GM12872 (cell line): ENCODE results near the gene TTLL5.

Source experiments
- CTCF ChIP-seq: IDR thresholded peaks from 3 replicates; pipeline ENCODE4 v1.5.1; 2011; ENCODE audit warnings: low read depth, mild to moderate bottlenecking, low read length, moderate library complexity; ENCODE audit not compliant: insufficient read depth

The TTLL5 gene

DNA sequence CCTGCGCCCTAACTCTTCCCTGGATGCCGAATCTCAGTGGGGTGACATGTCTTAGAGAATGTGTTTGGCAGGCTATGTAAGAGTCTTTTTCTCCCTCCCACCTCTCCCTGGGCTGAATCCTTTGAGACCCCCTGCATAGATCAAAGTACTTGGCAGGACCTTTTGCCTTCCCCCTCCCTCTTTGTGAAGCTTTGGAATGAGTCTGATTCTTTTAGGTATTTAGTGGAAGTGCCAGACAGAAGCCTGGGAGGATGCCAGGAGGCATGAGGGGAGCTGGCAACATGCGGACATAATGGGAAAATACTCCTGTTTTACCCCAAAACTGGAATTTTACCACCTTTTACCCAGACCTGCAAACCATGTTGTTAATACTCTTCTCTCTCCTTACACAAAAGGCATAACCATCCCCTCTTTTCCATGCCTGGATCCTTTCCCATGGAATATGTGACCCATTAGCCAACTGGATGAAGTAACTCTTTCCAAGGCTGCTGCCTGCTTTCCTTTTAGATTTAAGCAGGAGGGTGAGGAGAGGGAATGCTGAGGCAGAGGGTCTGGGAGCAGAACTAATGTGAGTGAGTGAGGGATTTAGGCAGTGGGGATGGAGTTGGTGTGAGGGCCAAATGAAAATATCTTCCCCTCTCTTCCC is 41.7 kb downstream of the TTLL5 start:
- TF ChIP-seq CTCF: no peak

DNA sequence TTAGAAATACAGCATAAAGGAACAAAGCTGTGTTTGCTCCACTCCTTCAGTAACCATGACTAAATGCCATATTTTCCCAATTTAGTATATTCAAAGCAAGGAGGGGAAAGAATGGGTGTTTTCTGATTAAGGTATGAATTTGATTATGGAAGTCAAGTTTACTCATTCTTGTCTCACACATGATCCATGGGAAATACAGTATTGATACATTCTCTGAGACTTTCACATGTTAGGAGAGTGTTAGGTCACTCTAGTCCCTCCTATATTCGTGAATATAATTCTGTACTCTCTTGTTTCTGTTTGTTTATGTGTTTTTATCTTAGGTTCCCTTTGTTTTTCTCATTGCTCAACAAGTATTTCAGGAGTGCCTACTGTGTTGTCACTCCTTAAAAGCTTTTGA is 42.4 kb downstream of the TTLL5 start:
- TF ChIP-seq CTCF: no peak

- TF ChIP-seq CTCF: no peak
Measured at GRCh38 chr14:75705014-75705413, 44.0 kb downstream of the TTLL5 start.

DNA sequence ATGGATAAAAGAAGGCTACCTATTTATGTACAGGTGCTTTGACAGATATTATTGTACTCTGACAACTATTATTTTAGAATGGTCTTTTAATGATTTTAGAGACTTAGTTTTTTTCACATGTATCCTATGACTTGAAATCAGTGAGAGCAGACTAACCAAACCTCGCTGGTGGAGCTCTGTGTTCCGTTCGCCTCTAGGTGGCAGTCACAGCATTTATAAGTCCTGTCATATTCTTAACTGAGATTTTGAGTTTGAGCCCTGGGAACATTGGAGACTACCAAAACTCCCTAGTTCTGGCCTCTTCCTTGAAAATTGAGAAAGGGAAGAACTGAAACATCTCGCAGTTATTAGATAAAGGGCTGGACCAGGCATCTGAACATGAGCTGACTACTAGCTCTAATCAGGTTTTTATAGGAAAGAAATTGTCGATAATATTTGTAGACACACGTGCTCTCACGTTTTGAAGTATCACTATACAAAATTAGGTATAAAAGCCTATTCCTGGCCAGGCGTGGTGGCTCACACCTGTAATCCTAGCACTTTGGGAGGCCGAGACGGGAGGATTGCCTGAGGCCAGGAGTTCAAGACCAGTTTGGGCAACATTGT is 48.3 kb downstream of the TTLL5 start:
- peak; percentile 75 for TF ChIP-seq CTCF

- peak; percentile 77 for TF ChIP-seq CTCF
Measured at GRCh38 chr14:75711105-75711795, 50.2 kb downstream of the TTLL5 start.

DNA sequence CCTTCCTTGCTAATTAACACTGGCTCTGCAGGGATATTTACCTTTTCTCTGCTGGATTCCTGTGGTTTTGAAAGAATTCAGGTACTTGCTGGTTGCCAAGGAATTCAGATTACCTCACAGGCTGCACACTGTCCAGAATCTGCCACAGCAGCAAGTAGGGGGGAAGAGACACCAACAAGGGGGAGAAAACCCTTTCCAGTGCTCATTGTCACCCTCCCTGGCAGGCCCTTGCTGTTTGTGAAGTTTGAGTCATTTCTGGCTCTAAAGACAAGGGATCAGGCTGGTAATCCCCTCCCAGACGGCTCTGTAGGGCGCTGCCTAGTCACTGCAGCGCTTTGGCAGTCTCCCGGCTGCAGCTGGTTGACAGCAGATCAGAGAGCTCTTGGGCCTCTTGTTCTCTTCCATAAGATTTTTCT is 50.8 kb downstream of the TTLL5 start:
- TF ChIP-seq CTCF: no peak

DNA sequence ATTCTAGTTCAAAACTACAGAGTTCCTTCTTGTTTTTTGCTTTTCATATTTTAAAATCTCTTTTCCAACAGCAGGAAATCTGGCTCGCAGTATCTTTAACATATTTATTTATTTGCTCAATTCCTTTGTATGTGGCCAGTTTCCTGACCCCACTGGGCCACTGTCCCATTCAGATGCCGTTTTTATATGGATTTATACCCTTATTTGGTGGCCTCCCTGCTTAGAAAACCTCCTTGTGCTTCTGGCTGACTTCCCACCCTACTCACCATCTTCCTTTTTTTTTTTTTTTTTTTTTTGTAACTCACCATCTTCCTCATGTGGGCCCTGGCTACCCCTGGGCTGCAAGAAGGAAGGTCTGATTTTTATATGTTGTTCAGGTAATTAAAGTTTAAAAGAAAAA is 53.9 kb downstream of the TTLL5 start:
- TF ChIP-seq CTCF: no peak
